Measurements from ENCODE around the gene ZNF557.

GRCh38 chr19:7078008-7078407, 8.5 kb downstream of the ZNF557 start:
- TF ChIP-seq, protein P1, sequence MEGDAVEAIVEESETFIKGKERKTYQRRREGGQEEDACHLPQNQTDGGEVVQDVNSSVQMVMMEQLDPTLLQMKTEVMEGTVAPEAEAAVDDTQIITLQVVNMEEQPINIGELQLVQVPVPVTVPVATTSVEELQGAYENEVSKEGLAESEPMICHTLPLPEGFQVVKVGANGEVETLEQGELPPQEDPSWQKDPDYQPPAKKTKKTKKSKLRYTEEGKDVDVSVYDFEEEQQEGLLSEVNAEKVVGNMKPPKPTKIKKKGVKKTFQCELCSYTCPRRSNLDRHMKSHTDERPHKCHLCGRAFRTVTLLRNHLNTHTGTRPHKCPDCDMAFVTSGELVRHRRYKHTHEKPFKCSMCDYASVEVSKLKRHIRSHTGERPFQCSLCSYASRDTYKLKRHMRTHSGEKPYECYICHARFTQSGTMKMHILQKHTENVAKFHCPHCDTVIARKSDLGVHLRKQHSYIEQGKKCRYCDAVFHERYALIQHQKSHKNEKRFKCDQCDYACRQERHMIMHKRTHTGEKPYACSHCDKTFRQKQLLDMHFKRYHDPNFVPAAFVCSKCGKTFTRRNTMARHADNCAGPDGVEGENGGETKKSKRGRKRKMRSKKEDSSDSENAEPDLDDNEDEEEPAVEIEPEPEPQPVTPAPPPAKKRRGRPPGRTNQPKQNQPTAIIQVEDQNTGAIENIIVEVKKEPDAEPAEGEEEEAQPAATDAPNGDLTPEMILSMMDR (IDR thresholded peaks at IDR 0.05), result no peak
- no peak for TF ChIP-seq POLR2A (IDR thresholded peaks at IDR 0.05)

Data from esophagus squamous epithelium (tissue), 4 donors.